ENCODE measurements around the gene SLMAP. TPM values are rescaled to one million over a fixed set of nuclear protein-coding genes. Genes with fewer than 3 reads are reported as not detected.

SLMAP gene
- total and polyA plus RNA-seq, 2 donors (not counting 1 experiment from before 2014, with no cell fraction given) = 9.7 to 67.2 TPM

GRCh38 chr3:57757642-57758297, 1.7 kb downstream of the SLMAP start:
- TF ChIP-seq EZH2 (IDR thresholded peaks at IDR 0.05; ENCODE audit: borderline replicate concordance, insufficient read depth, low read depth, low read length, poor library complexity, severe bottlenecking) = no peak
- TF ChIP-seq, protein P1, sequence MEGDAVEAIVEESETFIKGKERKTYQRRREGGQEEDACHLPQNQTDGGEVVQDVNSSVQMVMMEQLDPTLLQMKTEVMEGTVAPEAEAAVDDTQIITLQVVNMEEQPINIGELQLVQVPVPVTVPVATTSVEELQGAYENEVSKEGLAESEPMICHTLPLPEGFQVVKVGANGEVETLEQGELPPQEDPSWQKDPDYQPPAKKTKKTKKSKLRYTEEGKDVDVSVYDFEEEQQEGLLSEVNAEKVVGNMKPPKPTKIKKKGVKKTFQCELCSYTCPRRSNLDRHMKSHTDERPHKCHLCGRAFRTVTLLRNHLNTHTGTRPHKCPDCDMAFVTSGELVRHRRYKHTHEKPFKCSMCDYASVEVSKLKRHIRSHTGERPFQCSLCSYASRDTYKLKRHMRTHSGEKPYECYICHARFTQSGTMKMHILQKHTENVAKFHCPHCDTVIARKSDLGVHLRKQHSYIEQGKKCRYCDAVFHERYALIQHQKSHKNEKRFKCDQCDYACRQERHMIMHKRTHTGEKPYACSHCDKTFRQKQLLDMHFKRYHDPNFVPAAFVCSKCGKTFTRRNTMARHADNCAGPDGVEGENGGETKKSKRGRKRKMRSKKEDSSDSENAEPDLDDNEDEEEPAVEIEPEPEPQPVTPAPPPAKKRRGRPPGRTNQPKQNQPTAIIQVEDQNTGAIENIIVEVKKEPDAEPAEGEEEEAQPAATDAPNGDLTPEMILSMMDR (IDR thresholded peaks at IDR 0.05) = no peak
- H3K27me3 Mint-ChIP-seq = no peaks in the 10 kb centered on the region
- Histone ChIP-seq H3K36me3 (replicated peaks in 1 of 2; ENCODE audit: control extremely low read depth in 1 of 2, control insufficient read depth in 1 of 2, extremely low read depth in 1 of 2, insufficient read depth in 2 of 2, low read length in 1 of 2) (no peaks in the 10 kb centered on the region), H3K4me1 (ENCODE audit: control insufficient read depth in 2 of 2, insufficient read depth in 2 of 2, low read length in 2 of 2) (peaks cover 23 to 26% of the 10 kb centered on the region in 2 donors), H3K4me2 (replicated peaks; ENCODE audit: low read depth, low read length, poor library complexity, severe bottlenecking) (peak overlapping the region; percentile 79), H3K9ac (ENCODE audit: low read length) (no peak overlapping the region), H3K27ac (ENCODE audit: low read length in 2 of 2) (no peak overlapping the region), H3K9me3 (ENCODE audit: control extremely low read depth in 1 of 3, control insufficient read depth in 2 of 3, insufficient read depth in 1 of 3, low read length in 2 of 3) (no peaks in the 10 kb centered on the region), H3K79me2 (ENCODE audit: control insufficient read depth, insufficient read depth, low read length) (peaks cover 66% of the 10 kb centered on the region), H4K20me1 (ENCODE audit: control insufficient read depth, insufficient read depth, low read length, poor library complexity, severe bottlenecking) (peaks cover 39% of the 10 kb centered on the region), H3K27me3 (replicated peaks in 1 of 4; ENCODE audit: control extremely low read depth in 1 of 4, control insufficient read depth in 3 of 4, insufficient read depth in 4 of 4, low read length in 3 of 4) (no peaks in the 10 kb centered on the region), H2AFZ (ENCODE audit: insufficient read depth, low read depth, low read length, poor library complexity, severe bottlenecking) (no peak overlapping the region), H3K4me3 (ENCODE audit: control extremely low read depth in 1 of 5, extremely low read depth in 1 of 5, insufficient read depth in 1 of 5, low read depth in 2 of 5, low read length in 4 of 5) (peak overlapping the region in 4 of 5 experiments; percentile 58 to 95 (median 83))
- intact Hi-C loops (cut with micrococcal nuclease) = loop anchor here (5.0 kb wide), 1 partner anchor 530 kb away; the partner anchor contains the start of gene APPL1
- ATAC-seq (ENCODE audit: low read depth) (no peak), DNase-seq (peak; percentile 9)
- H3K4me1 Mint-ChIP-seq = peaks cover 35% of the 10 kb centered on the region
- WGBS (ENCODE audit: insufficient coverage) = 82% methylated on average over 20 of the region's 26 CpGs
- ChIA-PET POLR2A (no interaction called here), CTCF (no interaction called here)
- H3K27ac Mint-ChIP-seq = no peak overlapping the region
- H3K9me3 Mint-ChIP-seq (ENCODE audit: insufficient read depth) = no peaks in the 10 kb centered on the region
- peak overlapping the region; percentile 99 for H3K4me3 Mint-ChIP-seq

DNA sequence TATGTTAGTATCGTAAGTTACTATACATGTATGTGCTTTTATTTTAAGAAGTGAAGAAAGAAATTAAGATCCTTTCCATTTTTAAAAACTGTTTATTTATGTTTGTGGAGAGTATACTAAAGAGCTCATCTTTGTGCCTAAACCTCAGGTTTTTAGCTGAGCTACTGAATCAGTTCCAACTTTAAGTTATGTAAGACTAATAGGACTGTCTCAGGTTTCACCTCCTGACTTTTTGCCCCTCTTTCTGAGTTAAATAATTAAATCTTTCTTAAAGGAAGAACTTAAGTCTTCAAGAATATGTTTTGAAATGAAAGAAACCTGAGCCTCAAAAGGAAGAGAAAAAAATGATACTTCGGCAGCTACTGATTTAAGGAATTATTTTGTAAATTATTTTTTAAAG, 2.6 kb downstream of the SLMAP start:
- Histone ChIP-seq H3K9ac (ENCODE audit: low read length) (no peak overlapping the region), H3K4me1 (ENCODE audit: control insufficient read depth in 2 of 2, insufficient read depth in 2 of 2, low read length in 2 of 2) (peaks cover 23 to 26% of the 10 kb centered on the region in 2 donors), H3K27me3 (replicated peaks in 1 of 4; ENCODE audit: control extremely low read depth in 1 of 4, control insufficient read depth in 3 of 4, insufficient read depth in 4 of 4, low read length in 3 of 4) (no peaks in the 10 kb centered on the region), H2AFZ (ENCODE audit: insufficient read depth, low read depth, low read length, poor library complexity, severe bottlenecking) (no peak overlapping the region), H3K27ac (ENCODE audit: low read length in 2 of 2) (no peak overlapping the region), H3K36me3 (replicated peaks in 1 of 2; ENCODE audit: control extremely low read depth in 1 of 2, control insufficient read depth in 1 of 2, extremely low read depth in 1 of 2, insufficient read depth in 2 of 2, low read length in 1 of 2) (peaks cover 0 to 2% of the 10 kb centered on the region in 2 experiments), H3K4me2 (replicated peaks; ENCODE audit: low read depth, low read length, poor library complexity, severe bottlenecking) (peak overlapping the region; percentile 79), H4K20me1 (ENCODE audit: control insufficient read depth, insufficient read depth, low read length, poor library complexity, severe bottlenecking) (peaks cover 45% of the 10 kb centered on the region), H3K9me3 (ENCODE audit: control extremely low read depth in 1 of 3, control insufficient read depth in 2 of 3, insufficient read depth in 1 of 3, low read length in 2 of 3) (no peaks in the 10 kb centered on the region), H3K79me2 (ENCODE audit: control insufficient read depth, insufficient read depth, low read length) (peaks cover 75% of the 10 kb centered on the region), H3K4me3 (ENCODE audit: control extremely low read depth in 1 of 5, extremely low read depth in 1 of 5, insufficient read depth in 1 of 5, low read depth in 2 of 5, low read length in 4 of 5) (peak overlapping the region in 1 of 5 experiments; percentile 1)
- no peak for ATAC-seq (ENCODE audit: low read depth)
- WGBS (ENCODE audit: insufficient coverage) = no CpG with 5 or more reads among the region's 2 CpGs
- TF ChIP-seq, protein P1 (IDR thresholded peaks at IDR 0.05) = no peak
- TF ChIP-seq EZH2 (IDR thresholded peaks at IDR 0.05; ENCODE audit: borderline replicate concordance, insufficient read depth, low read depth, low read length, poor library complexity, severe bottlenecking) = no peak
- CTCF ChIA-PET = no interaction called here
- DNase-seq = no peak
- POLR2A ChIA-PET = no interaction called here
- Mint-ChIP-seq H3K4me3 (no peak overlapping the region), H3K27ac (no peak overlapping the region), H3K27me3 (no peaks in the 10 kb centered on the region), H3K9me3 (ENCODE audit: insufficient read depth) (no peaks in the 10 kb centered on the region), H3K4me1 (peaks cover 42% of the 10 kb centered on the region)
- intact Hi-C loops (cut with micrococcal nuclease) = loop anchor here (5.0 kb wide), 1 partner anchor 531 kb away; the partner anchor contains the start of gene APPL1

All from B cell (primary cell).